NB4 (cell line): ENCODE results near the gene KLF4.

Experiments
- DNase-seq: peaks from one replicate; pipeline ENCODE4 v3.0.0; 2010; ENCODE audit warnings: low read depth
- H3K4me3 ChIP-seq: one replicate; pipeline ENCODE4 v1.5.1; 2011; ENCODE audit warnings: mild to moderate bottlenecking, low read depth, low read length, moderate library complexity
- MYC ChIP-seq: IDR thresholded peaks from 2 replicates; pipeline ENCODE4 v1.6.1; 2011; ENCODE audit warnings: low read depth, low read length
- POLR2A ChIP-seq: IDR thresholded peaks from 2 replicates; pipeline ENCODE4 v1.6.1; 2011; ENCODE audit warnings: mild to moderate bottlenecking; ENCODE audit not compliant: insufficient read length; ENCODE audit errors: extremely low read depth
- TF ChIP-seq, protein P1 (sequence below): IDR thresholded peaks from one replicate; pipeline ENCODE4 v1.5.1; 2012; ENCODE audit warnings: low read depth, low read length
- TF ChIP-seq, protein P2 (sequence below): IDR thresholded peaks from 2 replicates; pipeline ENCODE4 v1.6.1; 2011; ENCODE audit warnings: low read depth, low read length

Gene KLF4

DNA sequence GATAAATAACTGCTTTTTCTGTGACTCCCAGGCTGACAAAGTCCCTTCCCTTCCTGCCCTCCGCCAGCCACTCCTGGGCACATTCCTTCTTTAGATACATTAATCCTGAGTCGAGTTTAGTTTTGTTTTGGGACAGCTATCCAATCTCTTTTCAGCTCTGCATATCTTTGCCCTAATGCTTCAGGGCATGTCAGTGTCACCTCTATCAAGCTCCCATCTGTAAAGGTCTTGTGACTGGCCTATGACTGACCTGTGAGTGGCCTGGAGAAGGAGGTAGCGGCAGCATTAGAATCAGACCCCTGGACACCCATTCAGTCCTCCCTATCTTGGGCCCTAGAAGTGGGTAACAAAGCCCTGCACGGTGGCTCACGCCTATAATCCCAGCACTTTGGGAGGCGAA lies 34.0 kb upstream of the KLF4 start:
- DNase-seq, result no peak
- TF ChIP-seq, protein P1, sequence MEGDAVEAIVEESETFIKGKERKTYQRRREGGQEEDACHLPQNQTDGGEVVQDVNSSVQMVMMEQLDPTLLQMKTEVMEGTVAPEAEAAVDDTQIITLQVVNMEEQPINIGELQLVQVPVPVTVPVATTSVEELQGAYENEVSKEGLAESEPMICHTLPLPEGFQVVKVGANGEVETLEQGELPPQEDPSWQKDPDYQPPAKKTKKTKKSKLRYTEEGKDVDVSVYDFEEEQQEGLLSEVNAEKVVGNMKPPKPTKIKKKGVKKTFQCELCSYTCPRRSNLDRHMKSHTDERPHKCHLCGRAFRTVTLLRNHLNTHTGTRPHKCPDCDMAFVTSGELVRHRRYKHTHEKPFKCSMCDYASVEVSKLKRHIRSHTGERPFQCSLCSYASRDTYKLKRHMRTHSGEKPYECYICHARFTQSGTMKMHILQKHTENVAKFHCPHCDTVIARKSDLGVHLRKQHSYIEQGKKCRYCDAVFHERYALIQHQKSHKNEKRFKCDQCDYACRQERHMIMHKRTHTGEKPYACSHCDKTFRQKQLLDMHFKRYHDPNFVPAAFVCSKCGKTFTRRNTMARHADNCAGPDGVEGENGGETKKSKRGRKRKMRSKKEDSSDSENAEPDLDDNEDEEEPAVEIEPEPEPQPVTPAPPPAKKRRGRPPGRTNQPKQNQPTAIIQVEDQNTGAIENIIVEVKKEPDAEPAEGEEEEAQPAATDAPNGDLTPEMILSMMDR, result no peak
- TF ChIP-seq MYC, result no peak
- TF ChIP-seq, protein P2, sequence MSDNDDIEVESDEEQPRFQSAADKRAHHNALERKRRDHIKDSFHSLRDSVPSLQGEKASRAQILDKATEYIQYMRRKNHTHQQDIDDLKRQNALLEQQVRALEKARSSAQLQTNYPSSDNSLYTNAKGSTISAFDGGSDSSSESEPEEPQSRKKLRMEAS, result no peak
- H3K4me3 ChIP-seq, result no peak overlapping the region

DNA sequence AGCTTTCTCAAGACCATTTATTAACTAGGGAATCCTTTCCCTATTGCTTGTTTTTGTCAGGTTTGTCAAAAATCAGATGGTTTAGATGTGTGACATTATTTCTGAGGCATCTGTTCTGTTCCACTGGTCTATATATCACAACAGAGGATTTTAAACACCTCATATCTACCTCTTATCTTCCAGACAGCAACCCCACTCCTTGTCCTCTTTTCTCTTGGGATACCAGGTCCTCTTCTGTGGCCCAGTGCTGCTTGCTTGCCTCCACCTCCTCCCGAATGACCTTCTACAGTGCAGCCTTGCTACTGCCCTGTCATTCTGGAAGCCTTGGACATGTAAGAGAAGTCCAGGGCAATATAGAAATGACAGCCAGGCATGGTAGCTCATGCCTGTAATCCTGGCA lies 30.6 kb upstream of the KLF4 start:
- no peak for DNase-seq
- no peak overlapping the region for H3K4me3 ChIP-seq
- no peak for TF ChIP-seq POLR2A
- no peak for TF ChIP-seq MYC
- TF ChIP-seq, protein P2, result no peak
- TF ChIP-seq, protein P1, result no peak

GRCh38 chr9:107518037-107518807 lies 28.7 kb upstream of the KLF4 start:
- DNase-seq, result no peak
- H3K4me3 ChIP-seq, result no peak overlapping the region
- TF ChIP-seq MYC, result no peak
- TF ChIP-seq POLR2A, result no peak
- TF ChIP-seq, protein P2, result no peak
- TF ChIP-seq, protein P1, result no peak

- H3K4me3 ChIP-seq, result no peak overlapping the region
- TF ChIP-seq, protein P2, result no peak
- TF ChIP-seq MYC, result no peak
- TF ChIP-seq, protein P1, result no peak
- no peak for TF ChIP-seq POLR2A
- DNase-seq, result peak; percentile 23
These were observed 24.0 kb upstream of the KLF4 start for GRCh38 chr9:107513464-107514100.

DNA sequence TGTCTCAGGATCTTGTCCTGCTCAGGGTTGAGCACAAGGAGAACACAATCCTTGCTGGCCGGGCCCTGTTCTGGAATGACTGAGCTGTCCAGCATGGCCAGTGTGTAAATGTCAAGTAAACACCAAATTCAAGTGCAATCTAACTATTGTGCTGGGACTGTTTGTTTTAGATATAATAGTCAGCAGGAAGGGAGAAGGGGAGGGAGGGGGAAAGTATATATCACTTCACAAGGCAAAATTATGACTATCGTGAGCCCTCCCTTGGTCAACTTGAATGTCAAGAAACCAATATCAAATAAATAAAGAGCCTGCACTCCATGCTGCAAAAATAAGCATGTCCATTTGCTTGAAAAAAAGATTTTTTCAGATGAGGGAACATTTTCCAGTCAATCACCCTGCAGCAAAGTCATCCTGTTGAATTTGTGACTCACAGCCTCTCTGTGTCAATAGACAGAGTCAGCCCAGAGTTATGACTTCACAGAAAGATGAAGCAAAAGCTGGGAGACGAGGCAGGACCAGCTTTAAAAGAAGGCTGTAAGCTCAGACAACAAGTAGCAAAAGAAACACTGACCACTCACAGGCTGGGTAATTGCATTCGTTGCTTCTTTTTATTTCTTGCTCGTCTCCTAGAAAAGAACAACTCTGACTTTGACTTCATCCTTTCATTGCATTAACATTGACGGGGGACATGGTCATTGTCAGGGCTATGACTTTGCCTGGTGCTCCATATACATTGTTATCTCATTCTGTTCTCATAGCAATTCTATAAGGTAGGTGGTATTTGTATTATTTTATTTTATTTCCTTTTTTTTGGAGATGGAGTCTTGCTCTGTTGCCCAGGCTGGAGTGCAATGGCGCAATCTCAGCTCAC lies 15.3 kb upstream of the KLF4 start:
- DNase-seq, result peak; percentile 16
- no peak overlapping the region for H3K4me3 ChIP-seq
- TF ChIP-seq MYC (no peak), POLR2A (no peak)
- TF ChIP-seq, protein P2, result no peak
- TF ChIP-seq, protein P1, result no peak
